Measurements from ENCODE around the gene MGAT4B.

- TF ChIP-seq, protein P1, sequence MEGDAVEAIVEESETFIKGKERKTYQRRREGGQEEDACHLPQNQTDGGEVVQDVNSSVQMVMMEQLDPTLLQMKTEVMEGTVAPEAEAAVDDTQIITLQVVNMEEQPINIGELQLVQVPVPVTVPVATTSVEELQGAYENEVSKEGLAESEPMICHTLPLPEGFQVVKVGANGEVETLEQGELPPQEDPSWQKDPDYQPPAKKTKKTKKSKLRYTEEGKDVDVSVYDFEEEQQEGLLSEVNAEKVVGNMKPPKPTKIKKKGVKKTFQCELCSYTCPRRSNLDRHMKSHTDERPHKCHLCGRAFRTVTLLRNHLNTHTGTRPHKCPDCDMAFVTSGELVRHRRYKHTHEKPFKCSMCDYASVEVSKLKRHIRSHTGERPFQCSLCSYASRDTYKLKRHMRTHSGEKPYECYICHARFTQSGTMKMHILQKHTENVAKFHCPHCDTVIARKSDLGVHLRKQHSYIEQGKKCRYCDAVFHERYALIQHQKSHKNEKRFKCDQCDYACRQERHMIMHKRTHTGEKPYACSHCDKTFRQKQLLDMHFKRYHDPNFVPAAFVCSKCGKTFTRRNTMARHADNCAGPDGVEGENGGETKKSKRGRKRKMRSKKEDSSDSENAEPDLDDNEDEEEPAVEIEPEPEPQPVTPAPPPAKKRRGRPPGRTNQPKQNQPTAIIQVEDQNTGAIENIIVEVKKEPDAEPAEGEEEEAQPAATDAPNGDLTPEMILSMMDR (IDR thresholded peaks at IDR 0.05 in 2 of 3, conservative IDR thresholded peaks at IDR 0.05 in 1 of 3; ENCODE audit: borderline replicate concordance in 1 of 3, insufficient read depth in 1 of 3, low read depth in 2 of 3, low read length in 2 of 3) = no peak
- TF ChIP-seq TCF7L2 (IDR thresholded peaks at IDR 0.05; ENCODE audit: borderline replicate concordance, extremely low read depth, insufficient read depth, insufficient read length) (no peak), YY1 (IDR thresholded peaks at IDR 0.05; ENCODE audit: extremely low read depth, insufficient replicate concordance, low read depth, low read length) (no peak), EZH2 (IDR thresholded peaks at IDR 0.05) (no peak)
These were observed 40.5 kb downstream of the MGAT4B start for GRCh38 chr5:179766021-179766725.

Measured in HCT116 (cell line).